Eye (tissue), 1 donor: ENCODE results near the gene SNTB2.
"Not testable (repeated sequence)": the region's sequence is repeated elsewhere in the genome, so short reads cannot be mapped to it uniquely, and the experiment has no call there.

Experiments used
- DNase-seq: peaks from one replicate; pipeline ENCODE4 v3.0.0-alpha.2; 2015

The SNTB2 gene

DNA sequence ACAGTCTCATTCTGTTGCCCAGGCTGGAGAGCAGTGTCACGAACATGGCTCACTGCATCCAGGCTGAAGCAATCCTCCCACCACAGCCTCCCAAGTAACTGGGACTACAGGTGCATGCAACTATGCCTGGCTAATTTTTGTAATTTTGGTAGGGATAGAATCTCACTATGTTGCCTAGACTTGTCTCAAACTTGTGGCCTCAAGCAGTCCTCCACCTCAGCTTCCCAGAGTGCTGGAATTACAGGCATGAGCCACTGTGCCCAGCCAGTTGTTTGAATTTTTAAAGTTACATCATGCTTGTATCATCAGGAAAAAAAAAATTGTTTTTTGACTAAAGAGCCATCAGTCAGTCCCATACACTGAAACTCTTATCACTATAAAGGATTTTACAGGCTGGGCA lies 107.1 kb downstream of the SNTB2 start:
- DNase-seq, result no peak

- DNase-seq, result not testable (repeated sequence)
Observed at GRCh38 chr16:69296771-69297170, 109.8 kb downstream of the SNTB2 start.

GRCh38 chr16:69298261-69298660 lies 111.3 kb downstream of the SNTB2 start:
- DNase-seq, result no peak

- no peak for DNase-seq
Observed at GRCh38 chr16:69301187-69301586, 114.2 kb downstream of the SNTB2 start.

DNA sequence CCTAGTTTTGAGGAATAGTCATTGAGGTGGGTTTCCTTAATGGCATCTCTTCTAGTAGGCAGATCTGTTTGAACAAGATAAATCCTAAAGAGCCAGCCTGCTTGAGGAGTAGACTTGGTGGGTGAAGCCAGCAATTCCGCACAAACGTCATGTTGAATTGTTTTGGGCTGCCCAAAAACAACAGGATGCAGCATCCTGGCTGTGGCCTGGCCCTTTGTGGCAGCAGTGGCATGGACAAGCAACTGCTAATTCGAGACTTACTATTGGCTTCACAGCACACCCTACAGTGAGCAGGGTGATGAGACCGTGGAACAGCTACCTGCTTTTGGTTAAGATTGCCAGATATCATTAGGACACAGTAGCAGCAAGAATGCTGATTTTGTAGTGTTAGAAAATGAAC lies 114.9 kb downstream of the SNTB2 start:
- DNase-seq, result no peak

GRCh38 chr16:69302301-69302700 lies 115.3 kb downstream of the SNTB2 start:
- no peak for DNase-seq

DNA sequence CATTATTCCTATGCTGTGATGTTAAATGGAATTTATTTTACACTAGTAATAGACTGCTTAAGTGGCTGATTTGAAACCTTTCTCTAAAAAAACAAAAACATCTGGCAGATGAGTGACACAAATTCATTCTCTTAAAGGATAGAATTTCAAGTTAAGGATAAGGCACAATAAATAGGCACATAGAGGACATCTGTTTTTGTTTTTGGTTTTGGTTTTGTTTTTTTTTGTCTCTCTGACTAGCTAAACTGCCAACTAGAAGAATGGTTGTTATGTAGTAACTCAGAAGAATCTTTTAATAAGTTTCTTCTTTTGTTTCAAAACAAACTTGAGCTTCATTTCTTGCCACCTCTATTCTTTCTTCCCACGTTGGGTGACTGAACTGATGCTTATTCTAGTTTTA lies 119.1 kb downstream of the SNTB2 start:
- DNase-seq, result no peak

DNA sequence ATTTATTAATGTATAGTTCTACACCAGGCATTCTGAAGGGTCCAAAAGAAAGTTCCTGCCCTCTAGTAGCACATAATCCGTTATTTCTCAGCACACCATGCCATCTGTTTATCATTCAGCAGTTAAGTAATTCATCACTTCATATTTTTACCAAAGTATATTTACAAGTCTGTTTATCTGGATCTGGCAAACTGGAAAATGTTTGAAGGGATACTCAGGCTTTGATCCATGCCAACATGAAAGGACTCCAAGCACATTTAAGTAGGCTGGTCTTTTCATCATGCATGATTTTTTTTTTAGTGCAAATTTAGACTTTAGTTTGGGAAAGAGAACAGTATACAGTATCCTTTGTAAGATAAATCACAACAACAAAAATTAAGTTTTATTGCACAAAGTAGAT lies 120.1 kb downstream of the SNTB2 start:
- DNase-seq, result no peak

- DNase-seq, result no peak
Observed at GRCh38 chr16:69307856-69308255, 120.9 kb downstream of the SNTB2 start.

DNA sequence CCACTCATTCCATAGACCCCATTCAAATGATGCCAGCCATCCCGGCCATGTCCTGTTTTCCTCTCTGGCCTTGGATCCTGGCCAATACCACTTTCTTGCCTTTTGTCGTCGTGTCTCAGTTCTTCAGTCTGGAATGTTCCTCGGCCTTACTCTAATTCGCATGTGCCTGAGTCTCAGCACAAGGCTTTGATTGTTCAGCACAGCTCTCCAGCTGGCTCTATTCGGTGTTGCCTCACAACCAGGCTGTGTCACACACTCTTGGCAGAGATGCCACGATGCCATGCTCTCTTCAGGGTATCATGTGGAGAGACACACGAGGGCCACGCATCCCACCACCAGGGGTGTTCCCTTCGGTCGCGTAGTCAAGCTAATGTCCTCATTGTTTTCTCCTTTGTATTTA lies 122.4 kb downstream of the SNTB2 start:
- DNase-seq, result peak; percentile 5

DNA sequence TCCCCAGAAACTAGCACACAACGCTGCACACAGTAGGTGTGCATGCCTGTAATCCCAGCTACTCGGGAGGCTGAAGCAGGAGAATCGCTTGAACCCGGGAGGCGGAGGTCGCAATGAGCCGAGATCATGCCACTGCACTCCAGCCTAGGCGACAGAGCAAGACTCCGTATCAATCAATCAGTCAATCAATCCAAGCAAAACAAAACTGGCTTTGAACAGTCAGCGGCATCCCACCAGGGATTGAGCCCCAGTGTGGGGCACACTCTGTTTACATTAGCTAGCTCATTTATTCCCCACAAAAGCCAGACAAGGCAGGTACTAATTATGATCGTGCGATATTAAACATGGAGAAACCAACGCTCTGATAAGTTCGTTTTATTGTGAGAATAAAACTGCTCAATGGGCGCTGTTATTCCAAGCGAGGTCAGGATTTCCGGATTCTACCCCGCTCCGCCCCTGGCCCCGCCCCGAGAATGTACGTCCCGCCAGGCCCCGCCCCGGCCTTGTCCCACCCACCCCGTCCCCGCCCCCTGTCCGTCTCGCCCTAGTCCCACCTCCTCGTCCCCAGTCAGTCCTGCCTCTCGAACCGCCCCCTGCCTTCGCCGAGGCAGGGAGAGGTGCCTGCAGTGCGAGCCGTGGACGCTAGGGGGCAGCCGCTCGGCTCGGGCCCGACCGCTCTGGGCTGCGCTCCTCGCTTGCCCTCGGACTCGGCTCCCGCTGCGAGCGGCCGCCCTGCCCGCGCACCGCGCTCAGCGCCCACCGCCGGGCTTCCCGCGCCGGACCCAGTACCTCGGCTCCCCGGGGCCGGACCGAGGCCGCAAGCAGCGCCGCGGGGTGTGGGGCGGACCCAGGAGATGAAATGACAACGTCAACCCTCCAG lies 123.9 kb downstream of the SNTB2 start, which contains the start of gene VPS4A:
VPS4A (plus strand) TSS at position 698 of the 880 bp plus-strand sequence; CDS start at position 860, 162 bp downstream.
- peak; percentile 99 for DNase-seq

DNA sequence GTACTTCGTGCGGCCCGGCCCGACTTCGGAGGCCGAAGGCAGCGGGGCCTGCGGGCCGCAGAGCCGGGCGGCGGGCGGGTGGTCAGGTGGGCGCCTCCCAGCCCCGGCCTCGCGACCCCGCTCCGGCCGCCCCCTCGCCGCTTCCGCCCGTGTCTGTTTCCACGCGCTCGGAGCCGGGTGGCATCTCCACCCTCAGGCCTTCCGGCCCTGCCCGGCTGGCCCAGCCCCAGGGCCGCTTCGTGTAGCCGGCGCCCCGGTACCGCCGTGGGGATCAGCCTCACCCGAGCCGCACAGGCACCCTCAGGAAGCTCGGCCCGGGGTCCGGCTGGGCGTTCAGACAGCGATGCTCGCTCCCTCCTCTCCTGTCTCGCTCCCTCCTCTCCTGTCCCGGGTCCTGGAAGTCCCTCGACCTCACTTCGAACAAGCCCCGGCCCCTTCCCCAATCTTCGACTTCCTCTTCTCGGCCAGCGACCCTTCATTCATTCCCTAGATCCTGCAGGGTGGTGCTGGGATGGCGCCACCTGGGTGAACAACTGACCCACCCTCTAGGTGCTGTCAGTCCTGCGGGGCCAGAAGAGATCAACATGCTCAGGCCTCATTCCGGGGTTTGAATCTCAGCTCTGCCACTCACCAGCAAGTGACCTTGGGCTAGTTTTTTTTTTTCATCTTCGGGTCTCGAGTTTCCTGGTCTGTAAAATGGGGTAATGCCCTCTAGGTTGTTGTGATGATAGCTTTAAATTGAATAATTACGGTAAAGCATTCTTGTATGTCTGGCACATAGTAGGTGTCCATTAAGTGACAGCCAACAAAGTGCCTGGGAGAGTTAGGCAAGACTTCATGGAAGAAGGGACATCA lies 124.8 kb downstream of the SNTB2 start:
- no peak for DNase-seq

GRCh38 chr16:69313469-69313868 lies 126.5 kb downstream of the SNTB2 start:
- DNase-seq, result no peak

- no peak for DNase-seq
Observed at GRCh38 chr16:69314534-69314933, 127.6 kb downstream of the SNTB2 start.

GRCh38 chr16:69315486-69316311 lies 128.7 kb downstream of the SNTB2 start:
- DNase-seq, result no peak

GRCh38 chr16:69316595-69317034 lies 129.7 kb downstream of the SNTB2 start:
- no peak for DNase-seq

DNA sequence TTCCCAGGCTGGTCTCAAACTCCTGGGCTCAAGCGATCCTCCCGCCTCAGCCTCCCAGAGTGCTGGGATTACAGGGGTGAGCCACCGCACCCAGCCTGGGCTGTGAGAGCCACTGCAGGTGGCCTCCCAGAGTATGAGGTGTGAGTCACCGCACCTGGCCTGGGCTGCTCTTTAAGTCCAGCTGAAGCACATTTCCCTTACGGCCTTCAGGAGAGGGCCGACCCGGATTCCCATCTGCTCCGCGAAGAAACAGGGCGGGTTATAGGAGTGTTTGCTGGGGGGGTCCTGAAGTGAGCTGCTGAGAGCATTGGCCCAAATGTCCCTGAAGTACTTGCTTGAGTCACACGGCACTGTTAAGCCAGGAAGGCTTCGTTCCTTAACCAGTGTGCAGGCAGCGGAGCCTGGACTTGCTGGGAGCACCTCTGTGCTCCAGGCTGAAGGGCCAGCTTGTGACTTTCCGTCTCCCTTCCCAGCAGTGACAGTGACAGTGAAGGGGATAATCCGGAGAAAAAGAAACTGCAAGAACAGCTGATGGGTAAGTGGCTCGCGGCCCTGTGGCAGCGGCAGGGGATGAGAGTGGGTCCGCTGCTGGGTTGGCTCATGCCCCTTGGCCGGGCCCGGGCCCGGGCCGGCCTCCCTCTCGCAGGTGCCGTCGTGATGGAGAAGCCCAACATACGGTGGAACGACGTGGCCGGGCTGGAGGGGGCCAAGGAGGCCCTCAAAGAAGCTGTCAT lies 131.4 kb downstream of the SNTB2 start:
- DNase-seq, result no peak

- DNase-seq, result no peak
Observed at GRCh38 chr16:69318911-69319289, 131.9 kb downstream of the SNTB2 start.

GRCh38 chr16:69319381-69319780 lies 132.4 kb downstream of the SNTB2 start:
- no peak for DNase-seq

- no peak for DNase-seq
Observed at GRCh38 chr16:69319826-69320739, 133.1 kb downstream of the SNTB2 start.

- DNase-seq, result no peak
Observed at GRCh38 chr16:69320740-69321073, 133.7 kb downstream of the SNTB2 start.
